ENCODE measurements around the gene GRIN1.

- no peak for TF ChIP-seq GATA3 (IDR thresholded peaks at IDR 0.05; ENCODE audit: low read depth, low read length)
- no peak for TF ChIP-seq GATA2 (IDR thresholded peaks at IDR 0.05; ENCODE audit: low read depth, low read length)
Measured at GRCh38 chr9:137167747-137168572, 29.0 kb downstream of the GRIN1 start.

Measured in SH-SY5Y (cell line).